Liver (tissue), 9 donors: ENCODE data around the gene GABRG2. TPM values are rescaled to one million over a fixed set of nuclear protein-coding genes. Genes with fewer than 3 reads are reported as not detected.

Source experiments
- DNase-seq: peaks from one replicate; pipeline ENCODE4 v3.0.0-alpha.2; 2017; ENCODE audit warnings: low spot score
- H3K27ac ChIP-seq, 2 donors: one replicate each; pipeline ENCODE4 v1.7.0; 2013; ENCODE audit warnings: inconsistent platforms in 2 of 2, low read length in 2 of 2, control low read depth in 1 of 2, low read depth in 1 of 2, mild to moderate bottlenecking in 1 of 2
- H3K27me3 ChIP-seq, 4 donors: one replicate each; pipeline versions ENCODE4 v1.6.1 to v1.7.0; 2013; ENCODE audit warnings: low read length in 3 of 4, inconsistent platforms in 1 of 4, mild to moderate bottlenecking in 1 of 4, moderate library complexity in 1 of 4; ENCODE audit not compliant: control insufficient read depth in 4 of 4, insufficient read depth in 4 of 4
- H3K36me3 ChIP-seq, 4 donors: one replicate each; pipeline versions ENCODE4 v1.6.1 to v1.7.0; 2013; ENCODE audit warnings: low read length in 3 of 4, mild to moderate bottlenecking in 3 of 4, low read depth in 1 of 4, moderate library complexity in 1 of 4; ENCODE audit not compliant: control insufficient read depth in 4 of 4, insufficient read depth in 3 of 4
- H3K4me1 ChIP-seq, 4 donors: one replicate each; pipeline versions ENCODE4 v1.6.1 to v1.7.0; 2013; ENCODE audit warnings: low read length in 3 of 4, mild to moderate bottlenecking in 3 of 4, moderate library complexity in 1 of 4; ENCODE audit not compliant: control insufficient read depth in 4 of 4, insufficient read depth in 4 of 4
- H3K4me3 ChIP-seq, 3 donors: one replicate each; pipeline versions ENCODE4 v1.6.1 to v1.7.0; 2013; ENCODE audit warnings: low read length in 3 of 3, control low read depth in 1 of 3, low read depth in 1 of 3, mild to moderate bottlenecking in 1 of 3
- H3K9ac ChIP-seq, 2 donors: one replicate each; pipeline ENCODE4 v1.7.0; 2013; ENCODE audit warnings: low read length in 2 of 2, mild to moderate bottlenecking in 2 of 2, moderate library complexity in 2 of 2, control low read depth in 1 of 2, low read depth in 1 of 2
- H3K9me3 ChIP-seq, 4 donors: one replicate each; pipeline versions ENCODE4 v1.6.1 to v1.7.0; 2013; ENCODE audit warnings: low read length in 3 of 4; ENCODE audit not compliant: control insufficient read depth in 4 of 4
- ATF3 ChIP-seq: IDR thresholded peaks from 2 replicates; pipeline ENCODE4 v1.6.1; 2016; ENCODE audit warnings: antibody characterized with exemption
- CTCF ChIP-seq: fragments of 150-350 bp; IDR thresholded peaks from 2 replicates; pipeline ENCODE4 v1.5.1; 2017; ENCODE audit warnings: improper control_type of control experiment, low read depth, low read length; ENCODE audit not compliant: missing input control
- EGR1 ChIP-seq, 2 donors: IDR thresholded peaks; 2 replicates each; pipeline ENCODE4 v1.6.1; 2016 to 2018; ENCODE audit warnings: antibody characterized with exemption in 2 of 2, low read depth in 2 of 2
- FOXA1 ChIP-seq: IDR thresholded peaks from 2 replicates; pipeline ENCODE4 v1.6.1; 2016; ENCODE audit warnings: antibody characterized with exemption
- FOXA2 ChIP-seq: IDR thresholded peaks from 2 replicates; pipeline ENCODE4 v1.6.1; 2016; ENCODE audit warnings: antibody characterized with exemption
- GABPA ChIP-seq, 2 donors: IDR thresholded peaks in 1 of 2; conservative IDR thresholded peaks in 1 of 2; 2 replicates each; pipeline ENCODE4 v1.6.1; 2016; ENCODE audit warnings: antibody characterized with exemption in 2 of 2, mild to moderate bottlenecking in 1 of 2, moderate library complexity in 1 of 2
- HNF4A ChIP-seq, 2 donors: conservative IDR thresholded peaks; 2 replicates each; pipeline ENCODE4 v1.6.1; 2016; ENCODE audit warnings: antibody characterized with exemption in 2 of 2, mild to moderate bottlenecking in 2 of 2
- HNF4G ChIP-seq: IDR thresholded peaks from 2 replicates; pipeline ENCODE4 v1.6.1; 2016; ENCODE audit warnings: antibody characterized with exemption
- JUND ChIP-seq, 2 donors: IDR thresholded peaks; 2 replicates each; pipeline ENCODE4 v1.6.1; 2016; ENCODE audit warnings: antibody characterized with exemption in 2 of 2
- MAX ChIP-seq: IDR thresholded peaks from 2 replicates; pipeline ENCODE4 v1.6.1; 2016; ENCODE audit warnings: antibody characterized with exemption
- NR2F2 ChIP-seq: IDR thresholded peaks from 2 replicates; pipeline ENCODE4 v1.6.1; 2016; ENCODE audit warnings: antibody characterized with exemption
- RAD21 ChIP-seq, 2 donors: IDR thresholded peaks; 2 replicates each; pipeline ENCODE4 v1.6.1; 2016; ENCODE audit warnings: antibody characterized with exemption in 2 of 2, mild to moderate bottlenecking in 2 of 2
- REST ChIP-seq: IDR thresholded peaks from 2 replicates; pipeline ENCODE4 v1.6.1; 2016; ENCODE audit warnings: antibody characterized with exemption, mild to moderate bottlenecking
- RXRA ChIP-seq, 2 donors: IDR thresholded peaks; 2 replicates each; pipeline ENCODE4 v1.6.1; 2017 to 2018; ENCODE audit warnings: antibody characterized with exemption in 2 of 2, mild to moderate bottlenecking in 1 of 2
- SP1 ChIP-seq: IDR thresholded peaks from 2 replicates; pipeline ENCODE4 v1.6.1; 2018; ENCODE audit warnings: antibody characterized with exemption, mild to moderate bottlenecking
- TAF1 ChIP-seq: conservative IDR thresholded peaks from 2 replicates; pipeline ENCODE4 v1.6.1; 2016; ENCODE audit warnings: antibody characterized with exemption, mild to moderate bottlenecking
- YY1 ChIP-seq: IDR thresholded peaks from 2 replicates; pipeline ENCODE4 v1.6.1; 2016; ENCODE audit warnings: antibody characterized with exemption, mild to moderate bottlenecking
- ZBTB33 ChIP-seq: IDR thresholded peaks from 2 replicates; pipeline ENCODE4 v1.6.1; 2016; ENCODE audit warnings: antibody characterized with exemption
- WGBS: extraction: QIAGEN DNeasy Blood & Tissue Kit; methylation state at CpG from one replicate; pipeline ENCODE4 v1.1.7; 2013; 5-methylcytosine and 5-hydroxymethylcytosine counted together
- polyA plus RNA-seq, 2 donors: library from polyadenylated mRNA; stranded (reverse) in 1 of 2; unstranded in 1 of 2; fragments of 200-250 nt in 1 of 2; fragments of >200 nt in 1 of 2; fragmentation: Nextera tagmentation in 1 of 2; extraction: Ambion mirVana in 1 of 2; gene quantifications; one replicate each; pipeline versions ENCODE4 v1.2.1 to v1.2.3, GENCODE V29; 2013 to 2015
- total RNA-seq, 2 donors: library from RNA; depleted of rRNA; stranded (reverse); fragments of >200 nt; gene quantifications; one replicate each; pipeline ENCODE4 v1.2.3, GENCODE V29; 2014
- donor health status: healthy.
- donor health status: healthy.
- donor health status: healthy.
- donor health status: healthy.
- donor health status: healthy.

Gene GABRG2
- total and polyA plus RNA-seq, 4 donors, result under 0.01 TPM; not detected in 3

GRCh38 chr5:162119801-162120200 lies 52.2 kb downstream of the GABRG2 start:
- DNase-seq, result no peak
- 71% methylated on average over 3 of the region's 3 CpGs for WGBS
- no peak for TF ChIP-seq FOXA2
- TF ChIP-seq REST, result no peak
- TF ChIP-seq HNF4A (conservative IDR thresholded peaks at IDR 0.05), result no peak
- TF ChIP-seq GABPA (IDR thresholded peaks at IDR 0.05 in 1 of 2, conservative IDR thresholded peaks at IDR 0.05 in 1 of 2), result no peak
- no peak for TF ChIP-seq NR2F2
- TF ChIP-seq ATF3, result no peak
- TF ChIP-seq SP1, result no peak
- no peak for TF ChIP-seq CTCF
- TF ChIP-seq EGR1 (IDR thresholded peaks at IDR 0.05; ENCODE audit: low read depth in 2 of 2), result no peak
- TF ChIP-seq RXRA (IDR thresholded peaks at IDR 0.05), result no peak
- no peak for TF ChIP-seq YY1
- no peak for TF ChIP-seq HNF4G
- TF ChIP-seq MAX, result no peak
- TF ChIP-seq TAF1, result no peak
- TF ChIP-seq RAD21 (IDR thresholded peaks at IDR 0.05), result no peak
- no peak for TF ChIP-seq ZBTB33
- TF ChIP-seq JUND (IDR thresholded peaks at IDR 0.05), result no peak
- TF ChIP-seq FOXA1, result no peak
- H3K4me1 ChIP-seq, result no peaks in the 10 kb centered on the region
- H3K27ac ChIP-seq, result no peak overlapping the region
- no peak overlapping the region for H3K4me3 ChIP-seq
- no peak overlapping the region for H3K9ac ChIP-seq
- no peaks in the 10 kb centered on the region for H3K27me3 ChIP-seq
- H3K36me3 ChIP-seq, result no peaks in the 10 kb centered on the region
- H3K9me3 ChIP-seq, result no peaks in the 10 kb centered on the region

- Histone ChIP-seq H3K27ac (no peak overlapping the region), H3K4me3 (no peak overlapping the region), H3K9ac (no peak overlapping the region), H3K4me1 (no peaks in the 10 kb centered on the region), H3K36me3 (no peaks in the 10 kb centered on the region), H3K27me3 (no peaks in the 10 kb centered on the region), H3K9me3 (no peaks in the 10 kb centered on the region)
- 15% methylated on average over 2 of the region's 2 CpGs for WGBS
- no peak for DNase-seq
- no peak for TF ChIP-seq TAF1
- no peak for TF ChIP-seq NR2F2
These were observed 60.5 kb downstream of the GABRG2 start for GRCh38 chr5:162128117-162128516.
